NCI-H146 treated with DMSO at 0.1 percent for 48 hours (cell line): Measurements from ENCODE around the gene MOV10L1.

Experiments
- DNase-seq: peaks from one replicate; lab custom pipeline; 2025; ENCODE audit not compliant: unreplicated experiment; lab: John Stamatoyannopoulos, UW

MOV10L1 gene

DNA sequence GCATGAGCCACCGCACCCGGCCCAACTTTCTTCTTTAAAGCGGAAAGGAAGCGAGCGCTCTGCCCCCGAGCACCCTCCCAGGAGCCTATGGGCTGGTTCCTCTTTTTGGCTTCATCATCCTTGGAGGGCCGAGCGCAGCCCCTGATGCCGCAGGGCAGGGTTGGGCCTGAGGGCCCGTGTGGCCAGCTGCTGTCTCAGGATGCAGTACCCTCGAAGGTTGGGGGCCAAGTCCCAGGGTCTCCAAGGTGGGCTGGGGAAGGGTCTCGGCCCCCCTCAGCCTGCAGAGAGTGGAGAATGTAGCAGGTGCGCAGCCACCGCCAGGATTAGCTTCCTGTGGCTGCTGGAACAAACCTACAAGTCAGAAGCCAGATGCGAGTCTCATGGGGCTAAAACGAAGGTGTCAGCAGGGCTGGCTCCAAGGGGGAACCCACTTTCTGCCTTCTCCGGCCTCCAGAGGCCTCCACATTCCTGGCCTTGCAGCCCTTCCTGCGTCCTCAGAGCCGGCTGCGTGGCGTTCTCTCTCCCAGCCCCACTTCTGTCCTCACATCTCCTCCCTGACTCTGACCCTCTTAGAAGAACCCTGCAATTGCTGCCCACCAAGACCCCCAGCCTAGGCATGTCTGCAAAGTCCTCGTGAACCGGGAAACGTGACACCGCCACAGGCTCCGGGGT lies 83.6 kb downstream of the MOV10L1 start:
- DNase-seq, result no peak

DNA sequence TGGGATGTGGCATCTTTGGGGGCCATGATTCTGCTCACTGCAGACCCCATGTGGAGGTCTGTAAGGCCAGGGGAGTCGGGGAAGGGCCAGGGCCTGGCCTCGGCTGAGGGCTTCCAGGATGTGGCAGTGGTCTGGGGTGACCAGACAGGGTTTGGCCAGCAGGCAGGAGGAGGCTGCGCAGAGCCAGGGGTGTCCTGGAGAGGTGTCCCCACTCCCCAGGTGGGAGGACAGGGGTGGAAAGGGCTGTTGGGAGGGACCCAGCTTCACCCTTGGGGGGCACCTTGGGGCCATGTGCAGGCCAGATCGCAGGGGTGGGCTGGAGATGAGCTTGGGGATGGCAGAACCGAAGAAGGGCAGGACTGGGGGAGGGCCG lies 84.2 kb downstream of the MOV10L1 start:
- DNase-seq, result no peak

DNA sequence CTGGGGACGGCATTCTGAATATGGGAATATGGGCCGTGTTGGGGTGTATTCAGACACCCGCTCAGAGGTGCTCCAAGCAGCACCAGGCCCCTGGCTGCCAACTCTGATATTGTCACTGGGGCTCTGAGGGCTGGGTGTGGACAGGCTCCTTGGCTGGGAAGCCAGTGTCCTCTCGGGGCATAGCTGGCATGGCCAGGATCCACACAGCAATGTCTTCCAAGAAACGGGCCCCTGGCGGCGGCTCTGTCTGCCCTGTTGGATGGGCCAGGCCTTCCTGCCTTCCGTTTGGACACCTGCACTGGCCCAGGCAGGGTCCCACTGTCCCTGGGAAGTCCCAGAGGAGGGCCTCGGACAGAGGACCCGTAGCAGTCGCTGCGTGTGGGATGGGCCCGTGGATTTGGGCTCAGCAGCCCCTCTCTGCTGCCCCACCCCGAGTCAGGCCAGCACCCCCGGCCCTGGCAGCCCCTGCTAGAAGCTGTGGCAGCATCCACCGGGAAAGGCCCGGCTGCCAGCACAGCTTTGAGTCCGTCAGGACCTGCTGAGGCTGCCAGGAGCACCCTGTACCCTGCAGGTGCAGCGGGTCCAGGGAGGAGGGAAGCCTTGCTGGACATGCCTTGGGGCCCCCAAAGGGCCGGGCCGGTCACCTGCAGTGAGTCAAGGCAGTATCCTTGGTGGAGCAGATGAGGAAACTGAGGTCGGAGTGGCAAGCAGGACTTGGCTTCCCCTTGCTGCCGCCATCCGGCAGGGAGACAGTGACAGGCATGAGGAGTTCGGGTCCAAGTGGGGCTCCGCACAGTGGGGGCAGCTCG lies 84.8 kb downstream of the MOV10L1 start:
- DNase-seq, result no peak

DNA sequence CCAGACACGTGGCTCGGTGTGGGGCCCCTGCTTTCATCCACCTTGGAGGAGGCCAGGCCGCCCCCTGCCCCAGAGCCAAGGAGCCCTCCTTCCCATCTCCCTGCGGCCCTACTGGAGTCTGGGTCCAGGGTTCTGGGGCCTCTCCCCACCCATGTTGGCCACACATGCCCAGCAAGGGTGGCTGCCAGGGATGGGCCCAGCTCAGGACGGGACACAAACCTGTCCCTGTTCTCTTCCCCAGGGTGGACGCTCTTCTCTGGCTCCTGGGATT lies 85.3 kb downstream of the MOV10L1 start:
- DNase-seq, result no peak

DNA sequence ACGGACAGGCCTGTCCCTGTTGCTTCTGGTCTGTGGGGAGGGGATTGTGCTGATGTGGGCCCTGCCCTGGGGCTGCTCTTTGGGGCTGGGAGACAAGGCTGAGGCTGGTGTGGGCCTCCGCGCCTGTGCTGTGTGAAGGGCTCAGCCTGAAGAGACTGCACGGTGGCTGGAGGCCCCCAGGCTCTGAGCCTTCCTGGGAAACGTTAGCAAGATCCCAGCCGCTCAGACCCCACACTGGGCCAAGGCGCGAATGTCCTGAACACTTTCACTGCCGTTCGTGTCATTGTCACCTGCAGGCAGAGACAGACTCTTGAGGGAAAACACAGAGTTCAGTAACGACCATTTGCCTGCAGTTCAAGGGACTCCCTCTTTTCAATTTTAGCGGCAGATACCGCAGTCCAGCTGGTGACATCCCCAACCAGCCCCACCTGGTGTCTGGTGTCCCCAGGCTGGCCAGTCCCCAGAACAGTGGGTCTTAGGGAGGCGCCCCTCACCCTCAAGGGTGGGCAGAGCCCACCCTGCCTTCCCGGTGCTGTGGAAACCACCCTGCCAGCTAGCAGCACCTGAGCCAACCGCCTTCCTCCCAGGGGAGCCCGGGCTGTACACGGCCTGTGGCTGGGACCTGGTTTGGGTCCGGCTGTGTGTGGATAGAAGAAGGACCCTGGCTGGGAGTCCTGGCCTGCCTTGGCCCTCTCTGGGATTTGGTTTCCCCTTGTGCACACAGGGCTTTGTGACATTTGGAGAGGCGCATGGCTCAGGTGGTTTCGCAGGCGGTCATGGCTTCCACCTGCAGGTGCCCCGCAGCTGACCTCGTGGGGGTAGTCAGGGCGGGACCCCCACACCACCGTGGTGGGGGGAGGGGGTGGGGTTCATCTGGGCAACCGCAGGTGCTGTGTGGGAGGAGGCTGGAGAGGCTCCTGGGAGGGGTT lies 86.4 kb downstream of the MOV10L1 start:
- DNase-seq, result no peak

DNA sequence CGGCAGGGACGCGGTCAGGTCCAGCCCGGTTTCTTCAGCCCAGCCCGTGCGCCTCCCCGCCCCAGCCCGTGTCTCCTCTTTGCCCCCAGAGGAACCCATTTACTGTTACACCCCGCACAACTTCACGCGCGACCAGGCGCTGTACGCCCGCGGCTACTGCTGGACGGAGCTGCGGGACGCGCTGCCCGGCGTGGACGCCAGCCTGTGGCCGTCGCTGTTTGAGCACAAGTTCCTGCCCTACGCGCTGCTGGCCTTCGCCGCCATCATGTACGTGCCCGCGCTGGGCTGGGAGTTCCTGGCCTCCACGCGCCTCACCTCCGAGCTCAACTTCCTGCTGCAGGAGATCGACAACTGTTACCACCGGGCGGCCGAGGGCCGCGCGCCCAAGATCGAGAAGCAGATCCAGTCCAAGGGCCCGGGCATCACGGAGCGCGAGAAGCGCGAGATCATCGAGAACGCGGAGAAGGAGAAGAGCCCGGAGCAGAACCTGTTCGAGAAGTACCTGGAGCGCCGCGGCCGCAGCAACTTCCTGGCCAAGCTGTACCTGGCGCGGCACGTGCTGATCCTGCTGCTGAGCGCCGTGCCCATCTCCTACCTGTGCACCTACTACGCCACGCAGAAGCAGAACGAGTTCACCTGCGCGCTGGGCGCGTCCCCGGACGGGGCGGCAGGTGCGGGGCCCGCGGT lies 87.2 kb downstream of the MOV10L1 start:
- no peak for DNase-seq

DNA sequence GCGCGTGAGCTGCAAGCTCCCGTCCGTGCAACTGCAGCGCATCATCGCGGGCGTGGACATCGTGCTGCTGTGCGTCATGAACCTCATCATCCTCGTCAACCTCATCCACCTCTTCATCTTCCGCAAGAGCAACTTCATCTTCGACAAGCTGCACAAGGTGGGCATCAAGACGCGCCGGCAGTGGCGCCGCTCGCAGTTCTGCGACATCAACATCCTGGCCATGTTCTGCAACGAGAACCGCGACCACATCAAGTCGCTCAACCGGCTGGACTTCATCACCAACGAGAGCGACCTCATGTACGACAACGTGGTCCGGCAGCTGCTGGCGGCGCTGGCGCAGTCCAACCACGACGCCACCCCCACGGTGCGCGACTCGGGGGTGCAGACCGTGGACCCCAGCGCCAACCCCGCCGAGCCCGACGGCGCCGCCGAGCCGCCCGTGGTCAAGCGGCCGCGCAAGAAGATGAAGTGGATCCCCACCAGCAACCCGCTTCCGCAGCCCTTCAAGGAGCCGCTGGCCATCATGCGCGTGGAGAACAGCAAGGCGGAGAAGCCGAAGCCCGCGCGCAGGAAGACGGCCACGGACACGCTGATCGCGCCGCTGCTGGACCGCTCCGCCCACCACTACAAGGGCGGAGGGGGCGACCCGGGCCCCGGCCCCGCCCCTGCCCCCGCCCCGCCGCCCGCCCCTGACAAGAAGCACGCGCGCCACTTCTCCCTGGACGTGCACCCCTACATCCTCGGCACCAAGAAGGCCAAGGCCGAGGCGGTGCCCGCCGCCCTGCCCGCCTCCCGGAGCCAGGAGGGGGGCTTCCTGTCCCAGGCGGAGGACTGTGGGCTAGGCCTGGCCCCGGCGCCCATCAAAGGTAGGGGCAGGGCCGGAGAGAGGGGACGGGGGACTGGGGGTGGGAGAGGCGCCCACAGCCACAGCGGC lies 88.0 kb downstream of the MOV10L1 start:
- DNase-seq, result no peak

DNA sequence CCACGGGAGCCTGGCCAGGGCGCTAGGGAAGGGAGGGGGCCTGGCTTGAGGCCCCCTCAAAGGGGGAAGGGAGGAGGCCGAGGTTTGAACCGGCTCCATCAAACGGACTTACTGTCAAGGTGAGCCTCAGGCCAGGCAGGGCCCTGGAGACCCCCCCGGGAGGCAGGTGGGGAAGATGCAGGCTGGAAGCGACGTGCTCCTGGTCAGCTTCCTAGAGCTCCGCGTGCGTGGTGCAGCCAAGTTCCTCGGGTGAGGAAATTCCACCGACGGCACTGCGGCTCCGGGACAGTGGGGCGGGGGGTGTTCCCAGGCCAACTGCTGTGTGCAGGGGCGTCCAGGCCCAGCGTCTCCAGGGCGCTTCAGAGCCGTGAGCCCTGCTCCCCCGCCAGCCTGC lies 88.7 kb downstream of the MOV10L1 start:
- DNase-seq, result no peak

DNA sequence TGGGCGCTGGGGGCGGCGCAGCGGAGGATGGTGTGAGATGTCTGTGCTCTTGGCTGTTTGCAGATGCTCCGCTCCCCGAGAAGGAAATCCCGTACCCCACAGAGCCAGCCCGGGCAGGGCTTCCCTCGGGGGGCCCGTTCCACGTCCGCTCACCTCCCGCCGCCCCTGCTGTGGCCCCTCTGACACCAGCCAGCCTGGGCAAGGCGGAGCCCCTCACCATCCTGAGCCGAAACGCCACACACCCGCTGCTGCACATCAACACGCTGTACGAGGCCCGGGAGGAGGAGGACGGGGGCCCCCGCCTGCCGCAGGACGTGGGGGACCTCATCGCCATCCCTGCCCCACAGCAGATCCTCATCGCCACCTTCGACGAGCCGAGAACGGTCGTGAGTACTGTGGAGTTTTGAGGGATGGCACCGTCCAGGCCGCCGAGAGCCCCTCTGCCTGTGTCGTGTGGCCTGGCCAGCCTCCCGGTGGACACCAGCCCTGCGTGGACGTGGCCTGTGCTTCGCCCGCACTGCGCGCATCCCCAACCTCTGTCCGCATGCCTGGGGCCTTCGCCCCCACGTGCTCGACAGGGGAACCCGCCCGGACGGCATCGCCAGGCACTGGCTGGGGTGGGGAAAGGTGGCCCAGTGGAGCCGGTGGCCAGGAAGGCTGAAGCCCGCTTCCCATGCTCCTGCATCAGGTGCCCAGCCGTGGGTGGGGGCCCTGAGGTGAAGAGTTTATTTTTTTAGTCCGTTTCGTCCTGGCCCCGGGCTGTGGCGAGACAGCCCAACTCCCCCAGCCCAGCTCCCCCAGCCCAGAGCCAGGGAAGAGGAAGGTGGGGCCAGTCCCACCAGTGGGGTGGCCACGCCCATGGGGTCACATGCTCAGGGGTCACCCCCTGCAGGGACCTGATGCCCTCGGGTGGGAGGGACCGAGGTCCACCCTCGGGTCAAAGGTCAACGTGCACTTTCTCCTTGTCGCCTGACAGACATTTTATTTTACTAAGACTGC lies 89.4 kb downstream of the MOV10L1 start:
- DNase-seq, result no peak

DNA sequence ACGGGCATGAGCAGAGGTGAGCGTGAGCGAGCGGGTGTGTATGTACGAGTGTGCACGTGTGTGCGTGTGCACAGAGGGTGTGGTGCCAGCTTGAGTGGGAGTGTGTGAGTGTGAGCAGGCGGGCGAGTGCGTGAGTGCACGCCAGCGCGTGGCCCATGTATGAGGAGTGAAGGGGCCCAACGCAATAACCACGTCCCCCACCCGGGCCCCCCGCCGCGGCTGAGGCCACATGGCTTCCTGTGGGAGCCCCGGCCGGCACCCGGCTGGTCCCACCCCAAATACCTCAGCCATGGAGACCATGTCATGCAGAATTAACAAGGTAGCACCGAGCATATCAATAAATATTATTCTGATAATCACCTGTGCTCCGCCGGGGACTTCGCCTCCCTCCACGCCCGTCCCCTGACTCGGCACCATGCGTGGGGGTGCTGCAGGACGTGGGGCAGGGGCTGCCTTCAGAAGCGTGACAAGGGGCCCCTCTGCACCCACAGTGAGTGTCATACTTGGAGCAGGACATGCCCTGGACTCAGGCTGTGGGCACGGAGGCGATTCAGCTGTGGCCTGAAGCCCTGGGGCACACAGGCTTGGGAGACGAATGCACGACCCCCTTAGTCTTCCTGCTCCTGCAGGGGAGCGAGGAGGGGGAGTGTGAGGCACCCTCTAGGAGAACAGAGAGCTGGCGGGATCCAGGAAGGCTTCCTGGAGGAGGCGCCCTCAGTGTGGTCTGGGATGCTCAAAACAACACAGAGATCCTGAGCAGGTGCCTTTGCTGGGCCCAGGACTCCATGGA lies 90.3 kb downstream of the MOV10L1 start:
- DNase-seq, result no peak

DNA sequence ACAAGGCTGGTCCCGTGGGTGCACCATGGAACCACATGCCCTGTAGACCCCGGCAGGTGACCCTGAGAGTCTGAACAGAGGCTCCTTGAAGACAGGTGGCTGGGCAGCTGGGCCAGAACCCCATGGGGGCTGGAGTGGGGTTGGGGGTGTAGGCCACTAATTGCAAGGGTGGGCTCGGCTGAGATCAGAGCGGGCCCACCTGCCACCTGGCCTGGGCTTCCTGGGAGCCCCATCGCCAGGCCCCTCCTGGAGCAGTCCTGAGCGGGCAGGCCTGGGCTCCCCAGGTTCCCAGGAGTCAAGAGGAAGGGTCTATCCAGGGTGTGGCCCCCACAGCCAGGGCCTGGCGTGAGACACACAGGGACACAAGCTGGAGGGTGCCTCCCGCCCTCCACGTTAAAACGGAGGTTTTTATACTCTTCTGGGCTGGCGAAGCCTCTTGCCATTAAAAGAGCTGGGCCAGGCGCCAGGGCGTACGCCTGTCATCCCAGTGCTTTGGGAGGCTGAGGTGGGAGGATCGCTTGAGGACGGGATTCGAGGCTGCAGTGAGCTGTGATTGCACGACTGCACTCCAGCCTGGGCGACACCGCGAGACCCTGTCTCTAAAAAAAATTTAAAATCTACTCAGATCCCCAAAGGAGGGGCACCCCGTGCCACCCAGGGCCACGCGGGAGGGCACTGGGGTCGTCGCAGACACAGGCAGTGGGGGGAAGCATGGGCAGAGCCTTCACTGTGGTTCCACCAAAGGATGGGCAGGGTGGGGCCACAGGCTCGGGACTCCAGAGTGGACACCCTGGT lies 91.1 kb downstream of the MOV10L1 start:
- DNase-seq, result no peak

DNA sequence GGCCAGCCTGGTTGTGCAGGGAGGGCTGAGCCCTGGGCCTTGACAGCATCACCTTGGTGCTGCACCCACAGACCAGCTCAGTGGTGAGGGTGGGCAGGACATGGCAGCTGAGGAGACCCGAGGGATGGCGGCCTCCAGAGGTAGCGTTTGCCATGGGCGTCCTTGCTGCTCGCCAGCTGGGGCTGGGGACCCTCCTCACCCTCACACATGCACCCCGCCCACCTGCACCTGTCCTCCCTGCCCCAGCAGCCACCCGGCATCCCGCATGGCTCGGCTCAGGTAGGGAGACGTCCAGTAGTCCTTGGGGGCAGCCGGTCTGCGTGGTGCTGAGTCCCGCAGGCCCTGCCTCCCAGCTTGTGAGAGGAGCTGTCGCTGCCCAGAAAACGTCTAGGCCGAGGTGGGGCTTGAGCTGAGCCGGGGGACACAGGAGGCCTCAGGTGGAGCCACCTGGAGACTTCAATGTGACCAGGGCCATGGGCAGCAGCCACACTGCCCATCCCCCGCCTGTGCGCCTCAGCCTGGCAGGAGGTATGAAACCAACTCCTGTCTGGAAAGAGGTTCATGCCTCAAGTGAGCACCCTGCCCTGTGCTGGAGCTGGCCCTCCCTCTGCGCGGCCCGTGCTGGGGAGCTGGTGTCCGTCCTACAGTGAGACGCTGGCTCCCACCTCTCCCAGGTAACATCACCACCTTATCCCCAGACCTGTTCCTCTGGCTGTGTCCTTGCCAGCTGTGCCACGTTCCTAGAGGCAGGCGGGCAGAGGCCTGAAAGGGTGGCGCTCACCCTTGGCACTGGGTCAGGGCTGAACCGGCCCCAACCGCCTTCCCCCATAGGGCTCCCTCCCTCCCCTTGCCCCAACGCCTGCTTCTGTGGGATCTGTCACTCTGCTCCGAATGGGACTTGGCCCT lies 92.6 kb downstream of the MOV10L1 start:
- DNase-seq, result no peak

DNA sequence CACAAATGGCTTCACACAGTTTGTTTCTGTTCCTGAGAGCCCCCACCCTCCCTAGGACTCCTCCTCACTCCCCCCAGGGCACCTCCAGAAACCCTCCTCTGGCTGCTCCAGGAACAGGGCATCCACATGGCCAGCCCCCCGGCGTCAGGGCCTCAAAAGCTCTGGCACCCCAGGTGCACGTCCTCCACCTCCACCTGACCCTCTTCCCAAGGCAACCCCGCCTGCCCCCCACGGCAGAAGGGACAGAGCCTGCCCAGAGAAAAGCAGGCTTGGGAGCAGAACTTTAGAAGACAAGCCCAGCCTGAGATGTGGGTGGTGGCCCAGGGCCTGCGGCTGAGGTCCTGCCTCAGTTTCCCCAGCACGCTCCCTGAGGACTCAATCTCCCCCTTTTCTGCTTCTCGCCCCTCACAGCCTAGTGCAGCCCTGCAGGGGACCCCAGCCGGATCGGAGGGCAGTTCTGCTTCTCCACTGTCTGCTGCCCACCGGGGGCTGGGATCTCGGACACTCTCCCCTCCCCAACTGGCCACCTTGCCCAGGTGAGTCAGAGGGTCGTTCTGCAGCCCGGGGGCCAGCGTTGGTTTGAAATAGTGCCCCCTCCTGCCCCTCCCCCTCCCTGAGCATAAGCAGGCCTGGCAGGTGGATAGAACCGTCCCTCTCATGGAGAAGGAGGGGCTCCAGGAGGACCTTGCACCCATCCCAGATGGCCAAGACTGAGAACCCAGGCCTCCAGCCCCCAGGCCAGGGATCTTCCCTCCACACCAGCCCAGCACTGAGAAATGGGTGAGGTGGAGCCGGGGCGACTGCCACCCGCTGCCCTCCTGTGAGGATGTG lies 93.5 kb downstream of the MOV10L1 start:
- no peak for DNase-seq

DNA sequence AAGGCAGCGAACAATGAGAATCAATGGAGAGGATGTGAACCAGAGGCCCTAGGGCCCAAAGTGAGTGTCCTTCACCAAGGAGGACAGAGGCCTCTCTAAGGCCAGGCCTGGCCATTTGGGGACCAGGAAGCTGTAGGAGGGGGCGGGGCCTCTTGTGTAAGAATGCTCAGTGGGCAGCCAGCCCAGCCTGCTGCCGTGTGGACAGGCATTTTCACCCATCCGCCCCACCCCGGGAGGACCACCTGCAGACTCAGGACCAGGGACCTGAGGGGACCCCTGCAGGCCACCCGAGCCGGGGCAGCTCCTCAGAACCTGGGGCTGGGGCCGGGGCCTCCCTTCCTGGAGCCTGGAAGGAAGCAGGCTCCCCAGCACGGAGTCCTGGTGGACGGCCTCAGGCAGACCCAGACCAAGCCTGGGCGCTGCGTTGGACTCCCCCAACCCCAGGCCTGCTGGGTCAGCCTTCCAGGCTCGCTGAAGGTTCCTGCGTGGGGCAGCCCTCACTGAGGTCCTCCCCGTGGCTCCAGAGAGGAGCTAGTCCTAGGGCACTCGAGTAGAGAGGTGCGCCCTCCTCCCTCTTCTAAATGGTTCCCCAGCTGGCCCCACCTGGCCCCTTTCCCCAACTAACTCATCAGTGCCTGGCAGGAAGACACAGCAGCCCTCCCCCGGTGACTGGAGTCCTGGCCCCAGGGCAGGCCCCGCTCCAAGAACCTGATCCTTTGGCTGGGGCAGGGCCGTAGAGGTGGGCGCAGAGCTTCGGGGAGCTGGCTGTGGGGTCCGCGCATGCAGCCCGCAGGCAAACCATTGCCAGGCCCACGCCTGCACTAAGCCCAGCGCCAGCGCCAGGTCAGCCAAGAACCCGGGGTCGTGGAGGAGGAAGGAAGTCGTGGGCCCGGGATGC lies 94.4 kb downstream of the MOV10L1 start:
- no peak for DNase-seq
